Subcutaneous adipose tissue (tissue), 4 donors: ENCODE data around the gene CEP63. TPM values are rescaled to one million over a fixed set of nuclear protein-coding genes. Genes with fewer than 3 reads are reported as not detected.

Experiments
- total RNA-seq, 4 donors: library from RNA; depleted of rRNA; stranded (reverse); fragments of >200 nt; gene quantifications; one replicate each; pipeline ENCODE4 v1.1.0, GENCODE V29; 2016
- TF ChIP-seq, protein P1 (sequence below): fragments of 450-650 bp; IDR thresholded peaks from one replicate; pipeline ENCODE4 v1.5.1; 2016; ENCODE audit warnings: low read depth, mild to moderate bottlenecking, control low read depth, antibody characterized with exemption, moderate library complexity

Gene CEP63
- total RNA-seq, 4 donors from 2014 or later: 19.9 to 39.2 (median 34.7) TPM

DNA sequence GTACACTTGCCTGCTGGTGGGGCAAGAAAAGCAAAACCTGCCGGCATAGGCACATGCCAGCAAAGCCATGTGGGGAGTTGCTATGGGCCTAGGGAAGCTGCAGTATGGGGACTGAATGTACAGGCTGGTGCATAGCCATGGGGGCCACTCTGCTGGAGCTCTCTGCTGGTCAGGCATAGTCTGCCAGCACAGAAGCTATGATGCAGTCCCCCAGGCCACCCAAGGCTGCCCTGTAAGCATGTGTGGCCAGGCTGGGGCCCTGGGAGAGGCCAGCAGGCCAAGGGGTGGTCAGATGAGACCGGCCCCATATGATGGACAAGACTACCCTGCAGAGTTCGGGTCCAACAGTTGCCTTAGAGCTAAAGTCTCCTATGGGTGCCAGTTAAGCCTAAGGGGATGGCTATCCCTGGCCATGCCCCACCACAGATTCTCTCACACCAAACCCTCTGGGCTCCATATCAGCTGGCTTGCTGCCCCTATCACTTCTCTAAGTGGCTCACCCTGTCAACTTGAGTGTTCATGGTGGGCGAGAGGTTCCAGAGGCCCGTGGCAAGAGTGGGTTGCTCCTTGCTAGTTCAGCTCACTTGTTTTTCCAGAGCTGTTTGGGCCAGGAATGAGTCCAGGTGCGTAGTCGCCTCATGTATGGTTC is 41.8 kb downstream of the CEP63 start:
- TF ChIP-seq, protein P1, sequence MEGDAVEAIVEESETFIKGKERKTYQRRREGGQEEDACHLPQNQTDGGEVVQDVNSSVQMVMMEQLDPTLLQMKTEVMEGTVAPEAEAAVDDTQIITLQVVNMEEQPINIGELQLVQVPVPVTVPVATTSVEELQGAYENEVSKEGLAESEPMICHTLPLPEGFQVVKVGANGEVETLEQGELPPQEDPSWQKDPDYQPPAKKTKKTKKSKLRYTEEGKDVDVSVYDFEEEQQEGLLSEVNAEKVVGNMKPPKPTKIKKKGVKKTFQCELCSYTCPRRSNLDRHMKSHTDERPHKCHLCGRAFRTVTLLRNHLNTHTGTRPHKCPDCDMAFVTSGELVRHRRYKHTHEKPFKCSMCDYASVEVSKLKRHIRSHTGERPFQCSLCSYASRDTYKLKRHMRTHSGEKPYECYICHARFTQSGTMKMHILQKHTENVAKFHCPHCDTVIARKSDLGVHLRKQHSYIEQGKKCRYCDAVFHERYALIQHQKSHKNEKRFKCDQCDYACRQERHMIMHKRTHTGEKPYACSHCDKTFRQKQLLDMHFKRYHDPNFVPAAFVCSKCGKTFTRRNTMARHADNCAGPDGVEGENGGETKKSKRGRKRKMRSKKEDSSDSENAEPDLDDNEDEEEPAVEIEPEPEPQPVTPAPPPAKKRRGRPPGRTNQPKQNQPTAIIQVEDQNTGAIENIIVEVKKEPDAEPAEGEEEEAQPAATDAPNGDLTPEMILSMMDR: no peak

DNA sequence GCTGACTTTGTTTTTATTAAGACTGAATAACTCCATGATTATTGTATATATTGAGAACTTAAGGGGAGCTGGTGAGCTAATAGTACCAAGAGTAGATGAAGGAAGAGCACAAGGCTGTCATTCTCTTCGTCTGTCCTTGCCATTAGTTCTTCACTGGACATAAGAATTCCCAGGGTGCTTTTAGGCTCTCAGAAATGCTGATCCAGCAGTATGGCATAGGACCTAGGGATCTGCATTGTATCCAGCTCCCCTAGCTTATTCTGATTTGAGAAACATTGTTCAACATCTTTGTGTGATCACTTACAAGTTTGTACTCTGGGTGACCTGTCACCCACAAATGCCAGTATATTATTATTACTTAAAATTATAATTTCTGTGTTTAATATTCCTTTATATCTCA is 47.6 kb downstream of the CEP63 start:
- TF ChIP-seq, protein P1: no peak

DNA sequence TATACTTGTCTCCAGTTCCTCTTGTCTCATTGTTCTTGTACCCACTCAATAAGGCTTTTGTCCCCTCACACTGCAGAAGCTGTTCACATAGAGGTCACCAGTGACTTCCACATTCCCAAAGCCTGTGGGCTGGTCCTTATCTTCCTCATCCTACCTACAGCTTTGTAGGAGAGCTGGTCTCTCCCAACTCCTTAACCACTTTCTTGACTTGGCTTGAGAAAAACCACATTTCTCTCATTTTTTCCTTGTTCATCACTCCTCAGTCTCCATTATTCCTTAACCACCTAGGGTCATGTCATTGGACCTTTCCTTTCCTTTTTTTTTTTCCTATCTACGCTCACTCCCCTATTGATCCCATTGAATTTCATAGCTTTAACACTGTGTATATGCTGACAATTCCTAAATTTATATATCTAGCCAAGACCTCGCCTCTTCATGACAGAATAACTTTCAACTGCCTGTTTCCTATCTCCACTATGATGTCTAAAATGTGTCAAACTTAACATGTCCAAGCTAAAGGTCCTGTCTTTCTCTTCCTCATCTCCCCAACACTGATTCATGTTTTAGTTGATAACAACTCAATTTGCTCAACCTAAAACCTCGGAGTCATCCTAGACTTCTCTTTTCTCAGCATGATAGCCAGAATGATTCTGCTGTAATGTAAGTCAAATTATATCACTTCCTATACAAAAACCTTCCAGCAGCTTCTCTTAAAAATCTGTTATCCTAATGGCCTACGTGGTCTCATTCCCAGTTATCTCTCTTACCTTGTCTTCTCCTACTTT is 49.5 kb downstream of the CEP63 start:
- TF ChIP-seq, protein P1: no peak

DNA sequence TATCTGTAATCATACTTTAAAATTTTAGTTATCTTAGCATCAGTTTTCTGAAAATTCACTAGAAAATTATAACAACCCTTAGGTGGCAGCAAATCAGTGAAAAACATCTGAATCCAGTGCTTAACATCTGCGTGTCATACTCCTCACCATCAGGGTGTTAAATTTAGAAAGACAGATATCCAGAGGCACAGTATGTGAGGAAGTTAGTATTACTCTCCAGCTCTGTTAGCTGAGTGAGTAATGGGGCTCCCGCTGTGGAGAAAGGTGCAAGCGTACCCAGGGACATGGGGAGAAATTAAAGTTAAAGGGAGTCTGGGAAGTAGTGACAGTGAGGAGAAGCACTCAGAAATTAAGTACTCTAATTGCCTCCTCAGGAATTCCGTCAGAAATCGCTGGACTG is 50.9 kb downstream of the CEP63 start:
- TF ChIP-seq, protein P1: no peak

DNA sequence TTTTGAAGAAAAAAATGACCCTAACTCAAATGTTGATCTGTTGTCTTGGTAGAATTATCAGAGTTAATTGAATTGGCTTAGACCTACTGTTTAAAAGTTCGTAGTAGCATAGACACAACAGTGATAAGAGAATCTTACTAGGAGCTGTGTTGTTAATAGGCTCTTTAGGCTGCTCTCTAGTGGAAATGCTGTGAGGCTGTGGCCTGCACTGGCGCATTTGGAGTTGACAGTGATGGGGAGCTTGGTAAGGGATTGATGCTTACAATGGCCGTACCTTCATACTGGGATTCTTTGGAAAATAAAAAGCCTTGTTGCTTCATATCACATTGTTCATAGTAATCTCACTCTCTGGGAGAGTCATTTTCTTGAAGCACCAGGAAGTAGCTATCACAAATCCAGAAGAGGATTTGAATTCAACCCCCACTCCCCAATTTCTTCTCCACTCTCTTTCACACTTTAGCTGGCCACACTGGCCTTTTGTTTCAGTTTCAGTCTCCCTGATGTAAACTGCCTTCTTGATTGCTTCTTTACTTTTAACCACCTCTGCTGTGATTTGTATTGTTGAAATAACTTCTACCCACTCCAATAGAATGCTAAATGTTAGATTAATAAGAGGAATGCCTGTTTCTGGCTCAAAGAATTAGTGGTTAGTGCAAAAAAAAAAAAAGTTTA is 56.6 kb downstream of the CEP63 start:
- TF ChIP-seq, protein P1: no peak

DNA sequence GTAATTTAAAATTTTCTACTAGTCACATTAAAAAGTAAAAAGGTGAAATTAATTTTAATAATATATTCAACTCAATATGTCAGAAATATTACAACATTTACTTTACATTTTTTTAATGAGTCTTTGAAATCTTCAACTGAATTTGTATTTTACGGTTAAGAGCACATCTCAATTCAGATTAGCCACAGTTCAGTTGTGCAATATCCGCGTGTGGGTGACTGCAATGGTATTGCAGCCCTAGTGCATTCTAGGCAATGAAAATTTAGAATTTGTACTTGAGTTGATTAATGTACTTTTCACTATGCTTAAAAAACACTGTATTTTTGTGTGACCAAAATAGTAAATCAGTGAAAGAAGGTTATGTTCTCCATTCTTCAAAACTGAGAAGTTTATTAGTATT is 57.3 kb downstream of the CEP63 start:
- TF ChIP-seq, protein P1: no peak

DNA sequence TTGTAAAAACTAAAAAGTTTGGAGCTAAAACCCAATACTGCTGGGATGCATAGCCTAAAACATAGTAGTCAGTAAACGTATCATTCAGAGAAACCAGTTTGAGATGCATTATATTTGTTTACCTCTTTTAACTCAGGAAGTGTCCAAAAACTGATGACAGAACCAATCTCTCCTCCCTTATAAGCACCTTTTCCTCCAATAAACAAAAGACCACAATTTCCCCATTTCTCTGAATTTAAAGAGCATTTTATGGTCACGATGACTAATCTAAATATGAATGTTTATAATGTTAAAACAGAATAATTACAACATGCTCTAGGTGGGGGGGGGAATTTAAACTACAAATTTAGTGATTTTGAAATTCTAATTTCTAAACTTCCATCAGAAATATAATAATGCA is 58.5 kb downstream of the CEP63 start:
- TF ChIP-seq, protein P1: no peak
